IPS-NIHi7 (cell line): ENCODE measurements around the gene SURF1.
"Not testable (repeated sequence)": the region's sequence is repeated elsewhere in the genome, so short reads cannot be mapped to it uniquely, and the experiment has no call there.

Experiments used
- DNase-seq: peaks from one replicate; pipeline ENCODE4 v3.0.0; 2012; ENCODE audit warnings: mixed read lengths; ENCODE audit errors: extremely low spot score

SURF1 gene

DNA sequence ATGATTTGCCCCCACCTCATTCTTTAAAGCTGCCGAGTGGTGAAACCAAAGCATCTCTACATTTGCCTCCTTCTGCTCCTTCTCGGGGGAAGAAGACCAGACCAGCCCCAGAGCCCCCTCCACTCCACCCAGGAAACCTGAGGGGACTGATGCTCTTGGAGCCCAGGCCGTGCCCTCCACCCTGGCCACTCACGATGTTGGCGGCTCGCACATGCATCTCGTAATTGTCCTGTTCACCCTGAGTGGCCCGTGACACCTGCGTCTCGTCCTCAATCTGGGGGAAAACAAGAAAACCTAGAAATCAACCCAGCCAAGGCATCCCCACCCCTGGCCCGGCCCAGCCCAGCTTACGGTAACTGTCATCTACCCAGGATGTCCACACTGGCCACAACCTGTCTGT lies 11.3 kb downstream of the SURF1 start:
- no peak for DNase-seq

- DNase-seq: no peak
These were observed 12.2 kb downstream of the SURF1 start for GRCh38 chr9:133344071-133344470.

- peak; percentile 21 for DNase-seq
These were observed 13.7 kb downstream of the SURF1 start for GRCh38 chr9:133342570-133342969.

DNA sequence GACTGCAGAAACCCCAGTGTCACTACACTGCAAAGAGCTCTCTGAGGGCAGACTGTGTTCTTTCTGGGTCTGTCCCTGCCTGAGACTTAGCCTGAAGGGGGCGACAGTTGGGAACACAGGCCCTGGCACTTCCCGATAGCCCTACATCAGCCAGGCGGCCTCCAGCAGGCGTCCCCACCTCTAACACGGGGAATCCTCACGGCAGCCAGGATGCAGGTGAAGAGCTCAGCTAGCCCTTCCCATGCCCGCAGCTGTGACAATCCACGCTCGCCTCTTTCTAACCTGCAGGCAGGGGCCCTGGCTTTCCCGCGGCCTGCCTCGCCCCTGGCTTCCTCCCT lies 14.2 kb downstream of the SURF1 start:
- DNase-seq: peak; percentile 68

DNA sequence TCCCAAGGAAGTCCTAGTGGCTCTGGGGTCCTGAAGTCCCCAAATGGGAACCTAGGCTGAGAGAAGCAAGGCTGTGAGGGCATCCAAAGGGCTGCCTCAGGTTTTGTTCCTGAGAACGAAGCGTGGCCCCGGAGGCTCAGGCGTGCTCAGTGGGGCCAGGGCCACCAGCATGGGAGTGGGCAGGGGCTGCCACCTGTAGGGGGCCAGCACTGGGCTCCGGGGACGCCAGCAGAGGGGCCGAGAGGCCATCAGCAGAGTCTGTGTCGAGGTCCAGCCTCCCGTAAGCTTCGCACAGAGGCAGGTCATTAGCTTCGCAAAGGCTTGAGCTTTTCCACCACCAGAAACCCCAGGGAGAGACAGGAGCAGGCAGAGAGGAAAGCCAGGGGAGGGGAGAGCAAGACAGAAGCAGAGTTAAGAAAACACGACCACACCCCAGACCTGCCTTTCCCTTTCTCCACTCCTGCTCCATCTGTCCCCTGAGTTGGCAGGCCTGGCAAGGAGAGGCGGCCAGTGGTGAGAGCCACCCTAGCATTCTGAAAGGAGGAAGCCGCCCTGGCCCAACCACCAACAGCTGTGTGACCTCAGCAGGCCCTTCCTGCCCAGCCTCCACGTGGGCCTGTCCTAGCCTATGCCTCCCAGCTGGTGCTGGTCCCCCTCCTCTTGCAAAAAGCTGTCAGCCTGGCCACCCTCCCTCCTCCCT lies 14.8 kb downstream of the SURF1 start:
- no peak for DNase-seq

- DNase-seq: no peak
These were observed 15.4 kb downstream of the SURF1 start for GRCh38 chr9:133340916-133341315.

DNA sequence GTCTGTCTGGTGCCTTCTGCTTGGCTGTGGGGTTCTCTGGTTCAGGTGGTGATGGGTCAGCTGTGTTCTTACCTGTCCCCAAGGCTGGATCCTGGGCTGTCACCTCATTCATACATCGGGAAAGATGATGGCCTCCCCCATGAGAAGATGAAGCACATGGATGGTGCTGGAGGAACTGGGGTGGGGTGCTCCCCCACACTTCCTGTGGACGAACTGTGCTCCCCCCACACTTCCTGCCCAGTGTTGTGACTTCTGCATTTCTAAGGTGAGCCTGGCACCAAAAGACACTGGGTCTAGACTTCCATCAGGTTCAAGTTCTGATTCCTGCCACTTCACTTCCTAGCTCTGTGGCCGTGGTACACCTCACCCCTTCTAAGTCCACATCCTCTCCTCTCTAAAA lies 16.0 kb downstream of the SURF1 start:
- DNase-seq: no peak

DNA sequence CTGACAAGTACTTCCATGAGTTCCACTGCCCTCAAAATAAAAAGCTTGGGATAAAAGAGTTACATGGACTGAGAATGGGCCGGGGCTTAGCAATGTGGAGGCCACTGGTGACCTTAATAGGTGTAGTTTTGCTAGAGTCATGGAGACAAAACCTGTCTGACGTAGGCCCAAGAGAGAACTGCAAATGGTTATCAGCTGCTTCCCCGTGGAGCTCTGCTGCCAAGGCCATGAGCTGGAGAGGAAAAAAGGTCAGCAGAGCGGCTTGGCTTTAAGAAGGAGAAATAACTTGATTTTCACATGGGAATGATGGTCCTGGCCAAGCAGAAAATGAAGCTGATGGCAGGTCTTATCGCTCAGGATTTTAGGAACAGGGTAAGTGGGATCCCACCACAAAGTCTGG lies 16.6 kb downstream of the SURF1 start:
- DNase-seq: no peak

- peak; percentile 90 for DNase-seq
These were observed 20.1 kb downstream of the SURF1 start, which contains the start of gene SURF6 for GRCh38 chr9:133335924-133336811. SURF6 (minus strand) TSS chr9:133336188; CDS start chr9:133336132, 56 bp downstream.

- DNase-seq: not testable (repeated sequence)
These were observed 21.4 kb downstream of the SURF1 start for GRCh38 chr9:133334888-133335287.

DNA sequence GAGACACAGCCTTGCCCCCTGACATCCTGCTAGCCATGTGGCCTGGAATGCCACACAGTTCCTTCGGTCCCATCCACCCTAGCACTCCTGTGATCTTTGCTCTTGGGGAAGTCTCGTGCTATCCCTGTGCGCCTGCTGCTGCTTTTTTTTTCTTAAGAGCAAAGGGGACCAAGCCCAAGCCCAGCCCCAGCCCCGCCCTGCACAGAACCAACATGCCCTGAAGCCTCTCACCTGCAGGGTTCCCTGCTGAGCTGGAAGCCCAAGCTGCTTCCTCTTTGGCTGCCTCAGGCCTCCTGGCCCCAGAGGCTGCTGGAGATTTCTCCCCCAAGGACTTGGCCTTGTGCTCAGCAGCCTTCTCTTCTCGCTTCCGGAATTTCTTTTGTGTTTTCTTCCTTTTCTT lies 22.1 kb downstream of the SURF1 start:
- DNase-seq: peak; percentile 29

GRCh38 chr9:133333566-133333965 lies 22.7 kb downstream of the SURF1 start:
- DNase-seq: no peak

GRCh38 chr9:133333011-133333410 lies 23.3 kb downstream of the SURF1 start:
- DNase-seq: no peak

- DNase-seq: no peak
These were observed 23.9 kb downstream of the SURF1 start for GRCh38 chr9:133332381-133332730.

- DNase-seq: no peak
These were observed 24.5 kb downstream of the SURF1 start for GRCh38 chr9:133331641-133332380.

DNA sequence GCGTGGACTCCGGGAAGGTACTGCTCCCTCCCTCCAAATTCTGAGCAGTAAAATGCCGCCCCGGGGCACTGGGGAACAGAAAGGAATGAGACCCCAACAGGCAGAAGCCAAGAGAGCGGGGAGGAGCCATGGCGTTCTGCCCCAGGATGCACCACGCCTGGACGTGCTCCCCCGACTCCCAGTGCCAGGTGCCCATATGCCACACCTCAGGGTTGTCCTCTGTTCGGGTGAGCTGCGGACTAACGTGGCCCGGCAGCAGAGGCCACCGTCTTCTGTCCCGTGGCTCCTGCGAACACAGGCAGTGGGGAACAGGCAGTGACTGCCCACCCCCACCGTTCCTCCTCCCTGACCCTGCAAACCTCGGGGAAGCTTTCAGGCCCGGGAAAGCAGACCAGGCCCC lies 25.1 kb downstream of the SURF1 start:
- DNase-seq: no peak

GRCh38 chr9:133329306-133330156 lies 26.8 kb downstream of the SURF1 start:
- not testable (repeated sequence) for DNase-seq

GRCh38 chr9:133327834-133328484 lies 28.3 kb downstream of the SURF1 start:
- no peak for DNase-seq

DNA sequence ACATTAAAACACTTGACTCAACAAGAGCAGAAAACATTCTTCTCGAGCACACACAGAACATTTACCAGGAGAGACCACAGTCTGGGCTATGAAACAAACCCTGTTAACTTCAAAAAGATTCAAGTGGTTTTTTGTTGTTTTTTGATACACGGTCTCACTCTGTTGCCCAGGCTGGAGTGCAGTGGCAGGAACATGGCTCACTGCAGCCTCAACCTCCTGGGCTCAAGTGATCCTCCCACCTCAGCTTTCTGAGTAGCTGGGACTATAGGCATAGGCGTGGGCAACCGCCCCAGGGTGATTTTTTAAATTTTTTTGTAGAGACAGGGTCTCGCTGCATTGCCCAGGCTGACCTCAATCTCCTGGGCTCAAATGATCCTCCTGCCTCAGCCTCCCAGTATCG lies 29.3 kb downstream of the SURF1 start:
- DNase-seq: not testable (repeated sequence)

GRCh38 chr9:133323991-133324703 lies 32.1 kb downstream of the SURF1 start:
- DNase-seq: no peak
